ENCODE results near the gene EIF5A. TPM values are rescaled to one million over a fixed set of nuclear protein-coding genes. Genes with fewer than 3 reads are reported as not detected.

EIF5A gene
- total RNA-seq, 4 donors from 2014 or later, result 94.4 to 128 (median 120) TPM

DNA sequence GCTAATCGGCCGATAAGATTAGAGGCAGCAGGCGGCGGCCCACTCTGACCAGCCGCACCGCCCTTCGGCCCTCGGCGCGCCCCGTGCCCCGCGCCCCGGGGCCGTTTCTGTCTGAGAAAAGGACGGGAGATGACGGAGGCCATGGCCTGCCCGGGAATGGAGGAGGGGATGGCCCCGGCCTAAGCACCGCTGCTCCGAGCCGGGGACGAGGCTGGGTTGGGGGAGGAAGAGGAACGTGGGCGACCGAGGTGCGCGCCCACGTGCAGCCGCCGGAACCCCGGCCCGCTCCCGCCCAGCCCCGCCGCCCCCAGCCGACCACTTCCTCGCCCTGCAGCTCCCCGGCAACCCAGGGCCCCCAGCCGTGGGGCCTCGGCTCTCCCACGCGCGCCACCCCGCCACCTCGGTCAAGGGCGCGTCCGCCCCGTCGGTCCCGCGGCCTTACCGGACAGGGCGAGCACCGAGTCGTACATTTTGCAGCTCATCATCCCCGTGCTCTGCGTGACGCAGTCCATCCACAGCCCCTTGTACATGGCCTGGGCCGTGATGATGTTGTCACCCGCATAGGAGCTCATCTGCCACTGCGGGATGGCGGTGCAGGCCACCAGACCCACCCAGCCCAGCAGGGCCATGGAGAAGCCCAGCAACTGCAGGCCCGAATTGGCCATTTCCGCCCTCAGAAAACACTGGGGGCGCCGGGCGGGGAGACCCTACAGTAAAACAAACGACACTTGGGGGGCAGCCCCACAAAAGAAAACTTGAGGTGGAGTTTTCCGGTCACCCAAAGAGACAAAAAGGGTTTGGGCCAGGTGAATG is 45.8 kb upstream of the EIF5A start:
- H3K27me3 ChIP-seq, result peaks cover 0 to 10% of the 10 kb centered on the region in 2 donors
- H3K4me3 ChIP-seq, result peak overlapping the region; percentile 48 to 93 (median 68)
- TF ChIP-seq, protein P1, sequence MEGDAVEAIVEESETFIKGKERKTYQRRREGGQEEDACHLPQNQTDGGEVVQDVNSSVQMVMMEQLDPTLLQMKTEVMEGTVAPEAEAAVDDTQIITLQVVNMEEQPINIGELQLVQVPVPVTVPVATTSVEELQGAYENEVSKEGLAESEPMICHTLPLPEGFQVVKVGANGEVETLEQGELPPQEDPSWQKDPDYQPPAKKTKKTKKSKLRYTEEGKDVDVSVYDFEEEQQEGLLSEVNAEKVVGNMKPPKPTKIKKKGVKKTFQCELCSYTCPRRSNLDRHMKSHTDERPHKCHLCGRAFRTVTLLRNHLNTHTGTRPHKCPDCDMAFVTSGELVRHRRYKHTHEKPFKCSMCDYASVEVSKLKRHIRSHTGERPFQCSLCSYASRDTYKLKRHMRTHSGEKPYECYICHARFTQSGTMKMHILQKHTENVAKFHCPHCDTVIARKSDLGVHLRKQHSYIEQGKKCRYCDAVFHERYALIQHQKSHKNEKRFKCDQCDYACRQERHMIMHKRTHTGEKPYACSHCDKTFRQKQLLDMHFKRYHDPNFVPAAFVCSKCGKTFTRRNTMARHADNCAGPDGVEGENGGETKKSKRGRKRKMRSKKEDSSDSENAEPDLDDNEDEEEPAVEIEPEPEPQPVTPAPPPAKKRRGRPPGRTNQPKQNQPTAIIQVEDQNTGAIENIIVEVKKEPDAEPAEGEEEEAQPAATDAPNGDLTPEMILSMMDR (IDR thresholded peaks at IDR 0.05), result no peak
- TF ChIP-seq POLR2A (IDR thresholded peaks at IDR 0.05), result no peak
- no peaks in the 10 kb centered on the region for H3K9me3 ChIP-seq
- peaks cover 0 to 31% (median 14%) of the 10 kb centered on the region in 4 donors for H3K4me1 ChIP-seq
- H3K36me3 ChIP-seq, result peaks cover 0 to 24% (median 0%) of the 10 kb centered on the region in 3 donors
- peak in 1 of 3 donors; percentile 64 for DNase-seq
- H3K27ac ChIP-seq, result peak overlapping the region; percentile 73 to 99 (median 90)

DNA sequence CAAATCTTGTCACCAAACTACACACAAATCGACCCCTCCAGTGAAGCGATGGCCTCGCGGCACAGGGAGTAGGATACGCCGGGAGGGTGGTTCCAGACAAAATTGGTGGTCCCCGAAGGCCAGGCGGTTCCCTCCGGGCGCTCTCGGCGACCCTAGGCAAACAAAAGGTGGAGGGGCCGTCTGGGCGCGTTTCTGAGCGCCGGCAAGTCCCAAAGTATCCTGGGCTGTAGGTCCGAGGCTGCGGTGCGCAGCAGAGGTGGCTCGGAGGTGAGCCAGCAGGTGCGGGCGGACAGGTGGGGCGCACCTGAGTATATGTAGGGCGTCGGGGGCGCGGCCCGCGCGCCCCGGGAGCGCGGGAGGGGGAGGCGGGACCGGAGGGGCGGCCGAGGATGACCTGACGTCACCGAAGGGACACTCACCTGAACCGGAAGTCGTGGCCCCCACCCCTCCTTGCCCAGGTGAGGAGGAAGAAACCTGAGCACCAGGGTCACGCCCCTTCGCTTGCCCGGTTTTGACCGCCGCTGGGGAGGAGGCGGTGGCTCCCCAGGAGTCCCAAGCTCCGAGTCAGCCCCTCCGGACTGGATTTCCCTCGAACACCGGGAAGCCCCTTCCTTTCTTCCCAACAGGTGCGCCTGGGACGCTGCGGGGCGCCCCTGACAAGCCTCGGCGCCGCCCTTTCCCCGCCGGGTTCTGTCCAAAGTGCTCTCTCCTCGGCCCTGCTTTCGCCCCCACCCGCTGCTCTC is 45.1 kb upstream of the EIF5A start, which contains the start of gene CLDN7:
TSS of gene CLDN7 (minus strand) at position 287 of the 743 bp plus-strand sequence. CDS start 435 bp downstream, outside the sequence.
- peaks cover 0 to 18% (median 0%) of the 10 kb centered on the region in 3 donors for H3K36me3 ChIP-seq
- H3K4me1 ChIP-seq, result peaks cover 0 to 27% (median 14%) of the 10 kb centered on the region in 4 donors
- peak within 1 kb of the TSS; percentile 73 to 99 (median 90) for H3K27ac ChIP-seq
- peak within 1 kb of the TSS; percentile 48 to 93 (median 68) for H3K4me3 ChIP-seq
- DNase-seq, result peak; percentile 30 to 96 (median 93)
- H3K27me3 ChIP-seq, result peaks cover 0 to 10% of the 10 kb centered on the region in 2 donors
- H3K9me3 ChIP-seq, result no peaks in the 10 kb centered on the region
- TF ChIP-seq, protein P1 (IDR thresholded peaks at IDR 0.05), result peak in 3 of 6 experiments; percentile 32 to 51 (median 43)
- TF ChIP-seq POLR2A (IDR thresholded peaks at IDR 0.05), result peak; percentile 98

DNA sequence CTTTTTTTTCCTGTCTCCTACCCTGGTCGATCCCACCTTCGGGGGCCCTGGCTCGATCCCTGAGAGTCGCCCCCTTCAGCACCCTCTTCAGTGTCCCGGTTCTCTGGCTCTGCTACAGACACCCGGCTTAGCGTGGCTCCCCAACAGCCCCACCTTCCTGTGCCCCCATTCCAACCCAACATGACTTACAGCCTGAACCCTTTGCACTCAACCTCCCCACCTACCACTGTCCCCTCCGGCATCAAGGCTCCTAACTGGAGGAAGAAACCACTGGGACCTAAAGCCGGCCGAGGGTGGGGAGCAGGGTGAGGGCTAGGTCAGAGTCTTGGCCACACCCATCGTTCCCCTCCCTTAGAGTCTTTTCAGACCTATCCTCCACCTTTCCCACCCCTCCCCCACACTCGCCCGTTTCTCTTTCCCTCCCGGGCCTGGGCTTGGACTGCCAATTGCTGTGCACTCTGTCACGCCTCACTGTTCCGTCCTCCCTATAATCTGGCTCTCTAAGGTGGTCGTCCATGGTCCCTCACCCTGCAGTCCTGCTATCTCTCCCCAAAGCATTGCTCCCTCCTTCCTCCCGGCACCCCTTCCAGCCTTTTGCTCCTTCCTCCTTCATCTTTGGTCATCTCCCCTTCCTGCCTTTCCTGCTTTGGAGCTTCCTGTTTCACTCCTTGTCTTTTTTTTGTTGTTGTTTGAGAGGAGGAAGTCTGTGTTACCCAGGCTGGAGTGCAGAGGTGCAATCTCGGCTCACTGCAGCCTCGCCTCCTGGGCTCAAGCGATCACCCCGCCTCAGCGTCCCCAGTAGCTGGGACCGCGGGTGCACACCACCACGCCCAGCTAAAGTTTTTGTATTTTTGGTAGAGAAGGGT is 44.3 kb upstream of the EIF5A start:
- H3K9me3 ChIP-seq, result no peaks in the 10 kb centered on the region
- H3K27ac ChIP-seq, result peak overlapping the region; percentile 10 to 99 (median 90)
- peaks cover 0 to 10% of the 10 kb centered on the region in 2 donors for H3K27me3 ChIP-seq
- peaks cover 0 to 15% (median 0%) of the 10 kb centered on the region in 3 donors for H3K36me3 ChIP-seq
- peak; percentile 40 to 93 (median 92) for DNase-seq
- H3K4me3 ChIP-seq, result peak overlapping the region; percentile 33 to 93 (median 68)
- peaks cover 0 to 27% (median 14%) of the 10 kb centered on the region in 4 donors for H3K4me1 ChIP-seq
- TF ChIP-seq, protein P1 (IDR thresholded peaks at IDR 0.05), result no peak
- TF ChIP-seq POLR2A (IDR thresholded peaks at IDR 0.05), result peak; percentile 76 to 78

DNA sequence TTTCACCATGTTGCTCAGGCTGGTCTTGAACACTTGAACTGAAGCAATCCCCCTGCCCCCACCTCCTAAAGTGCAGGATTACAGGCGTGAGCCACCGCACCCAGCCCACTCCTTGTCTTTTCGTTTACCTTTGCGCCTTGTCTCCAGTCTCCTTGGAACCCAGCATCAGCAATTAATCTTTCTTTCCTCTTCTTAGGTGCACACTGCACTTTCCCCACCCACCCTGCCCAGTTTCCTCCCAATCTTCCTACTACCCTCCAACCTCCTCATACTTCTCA is 43.7 kb upstream of the EIF5A start:
- peak in 2 of 3 donors; percentile 70 to 76 for DNase-seq
- peaks cover 0 to 10% of the 10 kb centered on the region in 2 donors for H3K27me3 ChIP-seq
- H3K4me1 ChIP-seq, result peaks cover 0 to 30% (median 14%) of the 10 kb centered on the region in 4 donors
- no peaks in the 10 kb centered on the region for H3K9me3 ChIP-seq
- TF ChIP-seq POLR2A (IDR thresholded peaks at IDR 0.05), result no peak
- TF ChIP-seq, protein P1 (IDR thresholded peaks at IDR 0.05), result no peak
- H3K36me3 ChIP-seq, result peaks cover 0 to 15% (median 0%) of the 10 kb centered on the region in 3 donors
- H3K27ac ChIP-seq, result peak overlapping the region in 3 of 4 donors; percentile 82 to 99 (median 99)
- peak overlapping the region in 3 of 4 donors; percentile 33 to 93 (median 79) for H3K4me3 ChIP-seq

DNA sequence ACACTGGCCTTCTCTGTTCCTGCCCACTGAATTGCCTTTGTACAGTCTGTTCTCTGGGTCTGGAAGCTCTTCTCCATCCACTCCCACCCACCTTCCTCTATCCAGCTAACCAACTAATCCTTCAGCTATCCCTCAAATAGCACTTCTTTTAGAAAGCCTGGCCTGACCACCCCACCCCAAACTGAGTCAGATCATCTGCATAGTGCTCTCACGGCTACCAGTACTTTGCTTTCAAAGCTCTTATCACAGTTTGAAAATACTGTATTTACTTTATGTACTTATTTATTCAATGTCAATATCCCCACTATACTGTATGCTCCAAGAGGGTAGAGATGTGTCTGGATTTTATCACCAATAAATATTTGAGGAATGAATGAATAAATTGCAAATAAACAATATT is 40.6 kb upstream of the EIF5A start:
- peak overlapping the region in 1 of 4 donors; percentile 49 for H3K27ac ChIP-seq
- H3K4me3 ChIP-seq, result no peak overlapping the region
- no peaks in the 10 kb centered on the region for H3K9me3 ChIP-seq
- H3K36me3 ChIP-seq, result no peaks in the 10 kb centered on the region
- peaks cover 0 to 25% (median 8%) of the 10 kb centered on the region in 4 donors for H3K4me1 ChIP-seq
- peaks cover 0 to 7% of the 10 kb centered on the region in 2 donors for H3K27me3 ChIP-seq
- DNase-seq, result no peak
- TF ChIP-seq, protein P1 (IDR thresholded peaks at IDR 0.05), result no peak
- TF ChIP-seq POLR2A (IDR thresholded peaks at IDR 0.05), result no peak

Data from Peyer's patch (tissue), 4 donors.